Right lung (tissue), 5 donors: ENCODE measurements around the gene CDPF1. TPM values are rescaled to one million over a fixed set of nuclear protein-coding genes. Genes with fewer than 3 reads are reported as not detected.
"Not testable (repeated sequence)": the region's sequence is repeated elsewhere in the genome, so short reads cannot be mapped to it uniquely, and the experiment has no call there.

Experiments used
- DNase-seq, 2 donors: peaks; one replicate each; pipeline ENCODE4 v3.0.0-alpha.2; 2013
- polyA plus RNA-seq, 5 donors: library from polyadenylated mRNA; unstranded; fragments of 120-200 nt; gene quantifications; one replicate each; pipeline versions ENCODE4 v1.2.1 to v1.2.3, GENCODE V29; 2013; ENCODE audit warnings: inconsistent platforms in 1 of 5, low replicate concordance in 1 of 5; ENCODE audit not compliant: insufficient read length in 5 of 5, insufficient read depth in 1 of 5

CDPF1 gene
- polyA plus RNA-seq, 5 donors: 9.5 to 15.0 (median 13.0) TPM

- DNase-seq: no peak
Measured at GRCh38 chr22:46230262-46230901, 19.7 kb downstream of the CDPF1 start.

- no peak for DNase-seq
Measured at GRCh38 chr22:46229701-46230100, 20.4 kb downstream of the CDPF1 start.

- DNase-seq: no peak
Measured at GRCh38 chr22:46226577-46226976, 23.5 kb downstream of the CDPF1 start.

GRCh38 chr22:46225631-46226030, 24.5 kb downstream of the CDPF1 start:
- DNase-seq: no peak

GRCh38 chr22:46224898-46225290, 25.2 kb downstream of the CDPF1 start:
- no peak for DNase-seq

- DNase-seq: no peak
Measured at GRCh38 chr22:46224044-46224897, 25.8 kb downstream of the CDPF1 start.

- DNase-seq: no peak
Measured at GRCh38 chr22:46220921-46221320, 29.2 kb downstream of the CDPF1 start.

GRCh38 chr22:46219636-46220035, 30.5 kb downstream of the CDPF1 start:
- DNase-seq: no peak

- DNase-seq: no peak
Measured at GRCh38 chr22:46214616-46215015, 35.5 kb downstream of the CDPF1 start.

- no peak for DNase-seq
Measured at GRCh38 chr22:46214149-46214548, 35.9 kb downstream of the CDPF1 start.

GRCh38 chr22:46213052-46213451, 37.0 kb downstream of the CDPF1 start:
- no peak for DNase-seq

- DNase-seq: no peak
Measured at GRCh38 chr22:46212195-46212594, 37.9 kb downstream of the CDPF1 start.

- DNase-seq: peak in 1 of 2 donors; percentile 4
Measured at GRCh38 chr22:46209262-46209661, 40.8 kb downstream of the CDPF1 start.

GRCh38 chr22:46203601-46203980, 46.5 kb downstream of the CDPF1 start:
- DNase-seq: no peak

GRCh38 chr22:46202897-46203600, 47.0 kb downstream of the CDPF1 start:
- DNase-seq: no peak

- DNase-seq: peak in 1 of 2 donors; percentile 4
Measured at GRCh38 chr22:46201059-46201757, 48.9 kb downstream of the CDPF1 start.

- not testable (repeated sequence) for DNase-seq
Measured at GRCh38 chr22:46198806-46199205, 51.3 kb downstream of the CDPF1 start.

- DNase-seq: peak in 1 of 2 donors; percentile 13
Measured at GRCh38 chr22:46198274-46198673, 51.8 kb downstream of the CDPF1 start.

GRCh38 chr22:46196278-46196677, 53.8 kb downstream of the CDPF1 start:
- DNase-seq: no peak

- DNase-seq: no peak
Measured at GRCh38 chr22:46195487-46196165, 54.5 kb downstream of the CDPF1 start.
